HepG2 (cell line): ENCODE results near the gene CD19. TPM values are rescaled to one million over a fixed set of nuclear protein-coding genes. Genes with fewer than 3 reads are reported as not detected.
A peak's percentile ranks its signal among the peaks of the same experiment; 100 is the strongest.

Experiments
- ATAC-seq: fragments of 200-7000 bp; cut with Tn5 transposase; 3 replicates; pipeline ENCODE4 v1.9.1; 2020; ENCODE audit warnings: mild to moderate bottlenecking, moderate library complexity
- BruUV-seq: library from RNA; stranded (reverse); fragments of 400-500 nt; replicated peaks from 2 replicates; lab custom pipeline; 2021; lab: Mats Ljungman, UMichigan
- CTCF ChIA-PET: fragments of 300-600 bp; formaldehyde crosslinking; extraction: SDS; loops from one replicate; lab custom pipeline; 2021; ENCODE audit warnings: low total read pairs, inconsistent platforms, low intra/inter-chr PET ratio; lab: Yijun Ruan, JAX
- POLR2A ChIA-PET: fragments of 350-600 bp; sonication (Branson Sonifier 250); formaldehyde crosslinking; loops from one replicate; lab custom pipeline; 2020; ENCODE audit warnings: antibody characterized with exemption, inconsistent platforms; lab: Yijun Ruan, JAX
- DNase-seq: peaks from one replicate; pipeline ENCODE4 v3.0.0-alpha.2; 2015; ENCODE audit warnings: low spot score
- FAIRE-seq: peaks from 3 replicates; lab custom pipeline; 2011; peaks lifted over from hg19 to GRCh38; lab: Jason Lieb, UNC
- H2AFZ ChIP-seq: one replicate; pipeline ENCODE4 v1.6.1; 2011; ENCODE audit warnings: low read length, inconsistent platforms
- H3K27ac ChIP-seq: fragments of 300-600 bp; 3 replicates; pipeline ENCODE4 v1.8.0; 2011; ENCODE audit warnings: mixed run types, mild to moderate bottlenecking, mixed read lengths, low read length, inconsistent platforms; ENCODE audit not compliant: insufficient read depth; ENCODE audit errors: extremely low read length
- H3K27me3 ChIP-seq, 2 experiments: fragments of 200-600 bp in 1 of 2; 2 replicates in 1 of 2; 3 replicates in 1 of 2; pipeline versions ENCODE4 v1.6.0 to v1.8.0; 2011; ENCODE audit warnings: low read length in 2 of 2, mild to moderate bottlenecking in 2 of 2, moderate library complexity in 2 of 2, inconsistent platforms in 1 of 2; ENCODE audit not compliant: insufficient read depth in 2 of 2, control insufficient read depth in 1 of 2
- H3K36me3 ChIP-seq, 2 experiments: fragments of 200-600 bp in 1 of 2; replicated peaks in 1 of 2; 2 replicates in 1 of 2; 3 replicates in 1 of 2; pipeline versions ENCODE4 v1.5.1 to v1.8.0; 2011; ENCODE audit warnings: low read length in 2 of 2, inconsistent platforms in 1 of 2; ENCODE audit not compliant: insufficient read depth in 2 of 2, control insufficient read depth in 1 of 2
- H3K4me1 ChIP-seq: 2 replicates; pipeline ENCODE4 v1.5.1; 2012; ENCODE audit warnings: low read length, inconsistent platforms; ENCODE audit not compliant: insufficient read depth
- H3K4me2 ChIP-seq: 2 replicates; pipeline ENCODE4 v1.6.0; 2011; ENCODE audit warnings: low read depth, low read length, inconsistent platforms
- H3K4me3 ChIP-seq, 3 experiments: fragments of 200-600 bp in 1 of 3; sonication (generic), shearing (Covaris generic) in 1 of 3; replicated peaks in 1 of 3; 2 replicates each; pipeline ENCODE4 v1.5.1; 2011 to 2016; ENCODE audit warnings: low read length in 3 of 3, inconsistent platforms in 2 of 3, low read depth in 2 of 3, mild to moderate bottlenecking in 2 of 3, control low read depth in 1 of 3, mixed read lengths in 1 of 3; ENCODE audit not compliant: insufficient read depth in 1 of 3
- H3K79me2 ChIP-seq: one replicate; pipeline ENCODE4 v1.6.1; 2011; ENCODE audit warnings: low read length, inconsistent platforms; ENCODE audit not compliant: insufficient read depth
- H3K9ac ChIP-seq: 2 replicates; pipeline ENCODE4 v1.6.0; 2011; ENCODE audit warnings: mild to moderate bottlenecking, low read depth, low read length, inconsistent platforms; ENCODE audit not compliant: insufficient read depth
- H3K9me3 ChIP-seq: 2 replicates; pipeline ENCODE4 v1.5.1; 2012; ENCODE audit warnings: mild to moderate bottlenecking, low read length
- H4K20me1 ChIP-seq: 2 replicates; pipeline ENCODE4 v1.6.0; 2011; ENCODE audit warnings: inconsistent platforms, mild to moderate bottlenecking, low read length, moderate library complexity; ENCODE audit not compliant: insufficient read depth
- DPF2 ChIP-seq: sonication (generic); formaldehyde crosslinking; IDR thresholded peaks from 2 replicates; pipeline ENCODE4 v1.4.0; 2020; ENCODE audit warnings: mild to moderate bottlenecking, low read depth, missing genetic modification reagents, borderline replicate concordance
- HCFC1 ChIP-seq: fragments of 150-350 bp; IDR thresholded peaks from 2 replicates; pipeline ENCODE4 v1.6.1; 2014; ENCODE audit warnings: low read depth, low read length
- IKZF5 ChIP-seq: IDR thresholded peaks from 2 replicates; pipeline ENCODE4 v1.6.1; 2018; ENCODE audit warnings: missing genetic modification reagents, mild to moderate bottlenecking, missing compliant biosample characterization
- THAP11 ChIP-seq: IDR thresholded peaks from 2 replicates; pipeline ENCODE4 v1.6.1; 2016; ENCODE audit warnings: missing biosample characterization, missing genetic modification reagents
- ZNF138 ChIP-seq: sonication (generic); formaldehyde crosslinking; IDR thresholded peaks from 2 replicates; pipeline ENCODE4 v1.5.0; 2020; ENCODE audit warnings: mild to moderate bottlenecking, low read depth, missing genetic modification reagents
- ZNF318 ChIP-seq: sonication (generic); formaldehyde crosslinking; IDR thresholded peaks from 2 replicates; pipeline ENCODE4 v1.4.0; 2020; ENCODE audit warnings: mild to moderate bottlenecking, missing genetic modification reagents
- ZNF546 ChIP-seq: sonication (generic); formaldehyde crosslinking; conservative IDR thresholded peaks from 2 replicates; pipeline ENCODE4 v1.8.1; 2023; ENCODE audit warnings: mild to moderate bottlenecking, missing genetic modification reagents
- ZNF615 ChIP-seq: sonication (generic); formaldehyde crosslinking; IDR thresholded peaks from 2 replicates; pipeline ENCODE4 v1.5.0; 2020; ENCODE audit warnings: mild to moderate bottlenecking, missing genetic modification reagents, borderline replicate concordance
- WGBS: methylation state at CpG from one replicate; pipeline ENCODE4 v1.1.6; 2017; ENCODE audit warnings: low lambda C conversion rate; 5-methylcytosine and 5-hydroxymethylcytosine counted together
- in situ Hi-C: cut with HindIII; loops from 2 replicates; pipeline ENCODE4 v1.10.0; 2017; ENCODE audit warnings: low pct_unique_long_range_greater_than_20kb; ENCODE audit not compliant: extremely low pct_ligation_motif_present
- intact Hi-C: fragments of 100-400 bp; cut with micrococcal nuclease; formaldehyde crosslinking; loops from one replicate; pipeline ENCODE4 v1.10.0; 2022; ENCODE audit not compliant: unreplicated experiment
- polyA plus RNA-seq, 8 experiments: library from polyadenylated mRNA; depleted of rRNA in 3 of 8; stranded (reverse) in 7 of 8; unstranded in 1 of 8; fragments of >200 nt; fragmentation: Illumina TruSeq in 4 of 8; extraction: Trizol in 4 of 8; gene quantifications; 2 replicates each; pipeline versions ENCODE4 v1.2.1 to v1.2.3, GENCODE V29; 2011 to 2016; ENCODE audit warnings: low read depth in 4 of 8, missing spikeins in 1 of 8, mixed read lengths in 1 of 8; ENCODE audit not compliant: insufficient read depth in 1 of 8
- total RNA-seq, 5 experiments: library from RNA; depleted of rRNA; stranded (reverse); fragments of >200 nt; fragmentation: Illumina TruSeq; extraction: Trizol; gene quantifications; 2 replicates each; pipeline ENCODE4 v1.2.3, GENCODE V29; 2016; ENCODE audit warnings: low read depth in 1 of 5

The CD19 gene
- total and polyA plus RNA-seq, 2 of the 13 experiments (the other 11 are each of a cell fraction or from before 2014, with no cell fraction given): 0.55 to 1.1 TPM

DNA sequence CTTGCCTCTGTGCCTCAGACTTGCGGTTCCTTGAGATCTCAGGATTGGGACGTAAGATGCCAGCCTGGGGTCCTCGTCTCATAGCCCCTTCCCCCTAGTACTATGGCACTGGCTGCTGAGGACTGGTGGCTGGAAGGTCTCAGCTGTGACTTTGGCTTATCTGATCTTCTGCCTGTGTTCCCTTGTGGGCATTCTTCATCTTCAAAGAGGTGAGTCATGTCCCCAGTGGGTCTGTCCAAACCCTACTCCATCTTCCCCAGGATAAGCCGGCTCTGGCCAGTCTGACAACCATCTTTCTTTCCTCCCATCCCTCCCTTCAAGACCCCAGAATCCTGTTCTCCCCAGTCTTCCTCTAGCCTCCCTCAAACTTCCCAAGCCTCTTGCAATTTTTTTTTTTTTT is 3.6 kb downstream of the CD19 start:
- intact Hi-C loops: loop anchor here (5.0 kb wide), 1 partner anchor 113 kb away; the partner anchor contains the start of gene ATXN2L
- BruUV-seq: no TSS peak
- in situ Hi-C loops: loop anchor here (5.0 kb wide), 1 partner anchor 68 kb away; no protein-coding TSS in a partner anchor
- Histone ChIP-seq H3K27ac (no peak overlapping the region), H2AFZ (no peak overlapping the region), H3K79me2 (no peaks in the 10 kb centered on the region), H3K9ac (no peak overlapping the region; the same call in 1 of the 2 replicates), H3K4me3 (peak overlapping the region in 2 of 3 experiments; percentile 40 to 69; a peak in 4 of 6 replicates), H3K9me3 (no peaks in the 10 kb centered on the region), H3K27me3 (no peaks in the 10 kb centered on the region), H3K36me3 (no peaks in the 10 kb centered on the region), H3K4me1 (peaks cover 71% of the 10 kb centered on the region), H4K20me1 (no peaks in the 10 kb centered on the region), H3K4me2 (peak overlapping the region; percentile 73)
- DNase-seq: no peak
- ChIA-PET CTCF (no interaction called here), POLR2A (interaction anchor here (1.5 to 4.9 kb wide), 3 partner anchors 11 to 93 kb away, joined by 6 to 60 read pairs (median 13); partner anchors contain the start of genes RABEP2 and TUFM)
- ATAC-seq: no peak
- TF ChIP-seq ZNF615 (no peak), THAP11 (CRISPR knock-in tag) (no peak), HCFC1 (no peak), ZNF138 (CRISPR knock-in tag) (no peak), ZNF318 (CRISPR knock-in tag) (0 out of 2 replicates have a peak, but pooled peaks have one; percentile 62), IKZF5 (no peak), ZNF546 (CRISPR knock-in tag) (0 out of 2 replicates have a peak, but pooled peaks have one; percentile 10), DPF2 (0 out of 2 replicates have a peak, but pooled peaks have one; percentile 36)
- WGBS: 93% methylated on average over 4 of the region's 4 CpGs
- no peak for FAIRE-seq
